SJSA1 (cell line): Measurements from ENCODE around the gene NR2F2. TPM values are rescaled to one million over a fixed set of nuclear protein-coding genes. Genes with fewer than 3 reads are reported as not detected.

Experiments used
- DNase-seq, 2 experiments: peaks; one replicate each; pipeline ENCODE4 v3.0.0-alpha.2; 2015 to 2020; ENCODE audit warnings: low spot score in 2 of 2, low read depth in 1 of 2
- H3K27ac ChIP-seq: fragments of 250-450 bp; sonication (Bioruptor Pico); 2 replicates; pipeline ENCODE4 v1.5.1; 2020; ENCODE audit warnings: mild to moderate bottlenecking, moderate library complexity
- H3K27me3 ChIP-seq: fragments of 250-450 bp; sonication (Bioruptor Pico); replicated peaks from 2 replicates; pipeline ENCODE4 v1.5.1; 2020; ENCODE audit warnings: mild to moderate bottlenecking, moderate library complexity
- H3K36me3 ChIP-seq: fragments of 250-450 bp; sonication (Bioruptor Pico); 2 replicates; pipeline ENCODE4 v1.5.1; 2020; ENCODE audit warnings: mild to moderate bottlenecking
- H3K4me1 ChIP-seq: fragments of 250-450 bp; sonication (Bioruptor Pico); replicated peaks from 2 replicates; pipeline ENCODE4 v1.6.1; 2021; ENCODE audit warnings: mild to moderate bottlenecking
- H3K4me3 ChIP-seq: fragments of 250-450 bp; sonication (Bioruptor Pico); 2 replicates; pipeline ENCODE4 v1.5.1; 2020; ENCODE audit warnings: mild to moderate bottlenecking
- H3K9me3 ChIP-seq: fragments of 250-450 bp; sonication (Bioruptor Pico); replicated peaks from 2 replicates; pipeline ENCODE4 v1.5.1; 2020; ENCODE audit warnings: mild to moderate bottlenecking
- total RNA-seq: library from RNA; depleted of rRNA; stranded (reverse); fragments of >200 nt; shearing (Covaris generic); gene quantifications from 2 replicates; pipeline ENCODE4 v1.2.3, GENCODE V29; 2014

NR2F2 gene
- total RNA-seq, 1 experiment from 2014 or later: 9.8 TPM

DNA sequence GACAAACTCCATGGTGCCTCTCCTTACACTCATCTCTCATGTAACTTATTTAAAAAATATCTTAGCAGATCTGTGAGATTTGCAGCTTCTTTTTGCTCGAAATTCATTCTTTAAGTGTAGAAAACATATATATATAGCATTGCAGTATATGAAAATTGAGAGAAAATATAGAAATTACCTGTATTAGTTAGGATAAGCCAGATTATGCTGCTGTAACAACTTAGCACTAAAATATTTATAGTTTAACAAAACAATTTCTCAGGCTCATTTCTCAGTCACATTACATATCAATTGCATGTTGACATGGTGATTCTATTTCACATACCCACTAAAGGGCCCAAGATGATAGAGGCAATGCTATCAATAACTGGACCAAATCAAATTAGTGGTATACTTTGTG, 54.7 kb downstream of the NR2F2 start:
- Histone ChIP-seq H3K27me3 (no peaks in the 10 kb centered on the region), H3K9me3 (no peaks in the 10 kb centered on the region), H3K4me1 (no peaks in the 10 kb centered on the region), H3K36me3 (no peaks in the 10 kb centered on the region), H3K27ac (no peak overlapping the region), H3K4me3 (no peak overlapping the region)
- DNase-seq: no peak

DNA sequence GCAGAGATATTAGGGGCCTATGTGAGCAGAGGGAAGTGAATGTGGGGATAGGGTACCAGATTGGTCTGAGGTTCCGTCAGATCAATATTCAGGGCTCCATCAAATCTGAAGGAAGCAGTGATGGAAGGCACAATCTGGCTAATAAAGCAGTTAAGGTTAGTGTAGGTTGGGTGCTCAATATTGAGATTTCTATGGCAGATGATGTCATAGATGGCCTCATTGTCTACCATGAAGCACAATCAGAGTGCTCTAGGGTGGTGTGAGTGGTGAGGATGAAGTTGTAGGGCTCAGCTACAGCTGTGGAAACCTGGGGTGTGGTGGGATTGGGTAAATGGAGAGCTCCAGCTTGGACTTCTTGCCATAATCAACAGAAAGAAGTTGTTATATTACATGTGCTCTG, 58.2 kb downstream of the NR2F2 start:
- no peaks in the 10 kb centered on the region for H3K36me3 ChIP-seq
- DNase-seq: no peak
- no peak overlapping the region for H3K27ac ChIP-seq
- no peaks in the 10 kb centered on the region for H3K9me3 ChIP-seq
- H3K4me3 ChIP-seq: no peak overlapping the region
- no peaks in the 10 kb centered on the region for H3K27me3 ChIP-seq
- peaks cover 6% of the 10 kb centered on the region for H3K4me1 ChIP-seq
